Activated effector memory CD4-positive, alpha-beta T cell treated with Interleukin-2 at 50 U/mL for 16 hours (primary cell): Measurements from ENCODE around the gene TPGS2.
"Not testable (repeated sequence)": the region's sequence is repeated elsewhere in the genome, so short reads cannot be mapped to it uniquely, and the experiment has no call there.

Experiments used
- DNase-seq: peaks from one replicate; pipeline ENCODE4 v3.0.0-alpha.2; 2020

The TPGS2 gene

GRCh38 chr18:36772241-36772723 lies 56.5 kb downstream of the TPGS2 start:
- DNase-seq, result no peak

GRCh38 chr18:36771245-36771644 lies 57.6 kb downstream of the TPGS2 start:
- no peak for DNase-seq

- no peak for DNase-seq
Observed at GRCh38 chr18:36770315-36770946, 58.4 kb downstream of the TPGS2 start.

- DNase-seq, result no peak
Observed at GRCh38 chr18:36769611-36770314, 59.0 kb downstream of the TPGS2 start.

- no peak for DNase-seq
Observed at GRCh38 chr18:36769172-36769571, 59.6 kb downstream of the TPGS2 start.

DNA sequence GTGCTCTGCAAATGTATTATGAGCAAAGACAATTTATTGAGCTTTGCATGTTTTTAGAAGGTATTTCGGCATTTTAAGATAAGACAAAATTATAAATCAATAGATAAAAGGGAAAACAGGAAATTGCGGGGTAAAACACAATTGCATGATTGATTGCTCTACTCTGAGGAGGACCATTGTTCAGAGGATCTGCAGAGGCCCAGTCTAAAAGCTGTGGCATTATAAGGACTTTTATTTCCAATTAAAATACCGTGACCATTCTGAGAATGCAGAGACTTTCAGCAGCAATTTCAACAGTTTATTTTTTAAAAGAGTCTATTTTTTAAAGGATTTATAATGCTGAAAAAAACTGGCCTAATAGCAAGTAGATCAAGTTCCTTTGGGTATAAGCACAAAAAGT lies 62.0 kb downstream of the TPGS2 start:
- no peak for DNase-seq

GRCh38 chr18:36762965-36763364 lies 65.8 kb downstream of the TPGS2 start:
- not testable (repeated sequence) for DNase-seq

DNA sequence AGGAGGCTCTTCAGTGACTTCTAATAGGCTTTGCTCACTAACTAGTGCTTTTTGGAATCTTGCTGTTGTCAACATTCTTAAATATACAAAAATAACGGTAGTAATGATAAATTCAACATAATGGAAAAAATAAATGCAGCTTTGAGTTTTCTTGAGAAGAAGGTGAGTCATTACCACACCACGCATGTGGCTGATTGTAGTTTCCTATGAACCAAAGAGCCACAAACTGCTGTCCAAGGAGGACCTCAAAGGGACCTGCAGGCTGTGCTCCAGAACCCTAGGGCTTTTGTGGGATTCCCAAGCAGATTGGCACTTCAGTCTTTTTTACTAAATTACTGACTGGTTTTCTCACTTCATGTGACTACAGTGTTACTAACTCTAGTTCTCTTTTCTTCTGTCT lies 66.7 kb downstream of the TPGS2 start:
- DNase-seq, result no peak

DNA sequence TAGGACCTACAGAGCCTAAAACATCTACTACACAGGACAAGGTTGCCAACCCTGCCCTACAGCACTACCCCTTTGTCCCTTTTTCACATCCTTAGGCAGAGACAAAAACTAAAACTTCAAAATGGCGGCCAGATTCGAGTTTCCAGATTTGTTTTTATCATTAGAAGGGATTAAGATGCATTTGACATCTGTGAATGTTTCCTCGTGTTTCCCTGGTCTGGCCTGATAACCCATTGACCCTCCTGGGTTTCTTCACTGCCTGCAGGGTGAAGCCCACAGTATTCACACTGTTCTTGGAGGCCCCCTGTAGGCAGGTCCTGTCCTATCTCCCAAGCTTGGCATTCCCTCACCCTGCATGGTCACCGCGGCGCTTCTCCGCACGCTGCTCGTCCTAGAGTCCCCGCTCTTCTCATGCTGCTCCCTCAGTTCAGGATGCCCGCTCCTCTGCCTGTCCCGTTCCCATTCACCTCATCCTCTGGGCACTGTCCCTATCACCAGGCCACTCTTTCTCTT lies 67.6 kb downstream of the TPGS2 start:
- DNase-seq, result no peak

DNA sequence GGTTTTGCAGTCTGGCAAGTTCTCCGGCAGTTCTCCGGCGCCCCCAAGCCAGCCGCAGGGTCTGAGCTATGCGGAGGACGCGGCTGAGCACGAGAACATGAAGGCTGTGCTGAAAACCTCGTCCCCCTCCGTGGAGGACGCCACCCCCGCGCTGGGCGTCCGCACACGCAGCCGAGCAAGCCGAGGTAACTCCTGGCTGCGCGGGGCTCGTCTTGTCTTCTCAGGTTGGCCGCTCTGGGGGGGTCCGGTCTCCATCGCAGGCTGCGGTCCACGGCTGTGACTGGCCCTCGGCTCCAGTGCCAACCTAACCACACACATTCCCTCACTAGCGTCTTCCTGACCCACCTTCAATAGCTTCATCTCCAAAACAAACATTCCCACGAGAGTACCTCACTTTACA lies 68.2 kb downstream of the TPGS2 start:
- DNase-seq, result no peak

DNA sequence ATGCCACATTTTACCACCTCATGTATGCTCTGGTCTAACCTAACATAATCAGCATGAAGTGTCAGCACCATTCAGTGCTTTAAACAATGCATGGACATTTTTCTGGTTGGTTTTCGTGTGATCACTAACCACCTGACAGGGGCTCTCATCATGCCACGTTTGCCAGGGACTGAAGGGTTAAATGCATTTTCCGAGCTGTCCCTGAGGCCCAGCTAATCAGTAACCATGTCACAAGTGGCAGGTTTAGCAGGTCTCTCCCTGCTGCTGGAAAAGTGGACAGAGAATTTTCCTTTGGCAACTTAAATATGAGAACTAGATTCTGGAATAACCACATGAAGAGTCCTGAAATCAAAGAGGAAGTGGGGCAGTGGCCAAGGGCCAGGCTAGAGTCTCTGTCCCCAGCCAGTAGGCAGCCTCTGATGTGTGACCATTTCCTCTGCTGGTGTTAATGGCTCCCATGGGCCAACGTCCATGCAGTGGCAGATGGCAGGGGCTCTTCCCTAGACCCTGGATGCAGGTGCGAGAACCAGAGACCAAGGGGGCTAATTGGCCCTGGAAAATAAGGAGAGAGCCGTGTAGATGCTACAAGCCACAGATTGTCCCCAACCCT lies 69.5 kb downstream of the TPGS2 start:
- DNase-seq, result no peak

- DNase-seq, result no peak
Observed at GRCh38 chr18:36758623-36759022, 70.2 kb downstream of the TPGS2 start.

DNA sequence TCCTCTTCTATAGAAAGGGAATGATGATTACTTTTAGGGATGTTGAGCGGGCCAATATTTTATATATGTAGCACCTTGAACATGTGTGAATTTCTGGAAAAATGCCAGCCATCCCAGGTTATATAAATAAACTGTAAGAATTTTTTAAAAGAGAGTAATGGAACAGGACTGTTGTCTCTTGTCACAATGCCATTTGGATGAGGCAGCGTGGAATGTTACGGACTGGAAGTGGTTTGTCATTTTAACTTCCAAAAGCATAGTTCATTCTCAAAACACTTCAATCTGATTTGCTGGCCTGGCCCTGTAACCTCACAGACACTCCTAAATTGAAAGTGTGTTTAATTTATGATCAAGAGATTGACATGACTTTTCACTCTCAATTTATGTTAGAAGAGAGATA lies 70.8 kb downstream of the TPGS2 start:
- no peak for DNase-seq

DNA sequence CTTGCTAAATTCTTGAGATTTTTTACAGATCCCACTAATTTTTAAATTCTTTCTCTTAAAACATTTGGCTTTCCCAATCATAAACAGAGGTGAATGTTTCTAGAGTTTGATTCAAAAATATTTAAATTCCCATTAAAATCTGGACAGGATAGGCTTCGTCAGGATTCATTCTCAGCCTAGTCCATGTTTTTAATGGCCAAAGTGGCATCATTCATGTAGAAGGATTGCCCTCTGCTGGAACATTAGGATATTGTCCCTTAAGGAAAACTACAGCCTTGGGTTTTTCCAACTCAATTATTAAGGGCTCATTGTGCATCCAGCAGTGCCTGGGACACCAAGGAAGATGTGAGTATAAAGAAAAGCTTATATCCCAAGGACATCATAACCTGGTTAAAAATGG lies 71.7 kb downstream of the TPGS2 start:
- DNase-seq, result no peak

- no peak for DNase-seq
Observed at GRCh38 chr18:36756242-36756641, 72.6 kb downstream of the TPGS2 start.

DNA sequence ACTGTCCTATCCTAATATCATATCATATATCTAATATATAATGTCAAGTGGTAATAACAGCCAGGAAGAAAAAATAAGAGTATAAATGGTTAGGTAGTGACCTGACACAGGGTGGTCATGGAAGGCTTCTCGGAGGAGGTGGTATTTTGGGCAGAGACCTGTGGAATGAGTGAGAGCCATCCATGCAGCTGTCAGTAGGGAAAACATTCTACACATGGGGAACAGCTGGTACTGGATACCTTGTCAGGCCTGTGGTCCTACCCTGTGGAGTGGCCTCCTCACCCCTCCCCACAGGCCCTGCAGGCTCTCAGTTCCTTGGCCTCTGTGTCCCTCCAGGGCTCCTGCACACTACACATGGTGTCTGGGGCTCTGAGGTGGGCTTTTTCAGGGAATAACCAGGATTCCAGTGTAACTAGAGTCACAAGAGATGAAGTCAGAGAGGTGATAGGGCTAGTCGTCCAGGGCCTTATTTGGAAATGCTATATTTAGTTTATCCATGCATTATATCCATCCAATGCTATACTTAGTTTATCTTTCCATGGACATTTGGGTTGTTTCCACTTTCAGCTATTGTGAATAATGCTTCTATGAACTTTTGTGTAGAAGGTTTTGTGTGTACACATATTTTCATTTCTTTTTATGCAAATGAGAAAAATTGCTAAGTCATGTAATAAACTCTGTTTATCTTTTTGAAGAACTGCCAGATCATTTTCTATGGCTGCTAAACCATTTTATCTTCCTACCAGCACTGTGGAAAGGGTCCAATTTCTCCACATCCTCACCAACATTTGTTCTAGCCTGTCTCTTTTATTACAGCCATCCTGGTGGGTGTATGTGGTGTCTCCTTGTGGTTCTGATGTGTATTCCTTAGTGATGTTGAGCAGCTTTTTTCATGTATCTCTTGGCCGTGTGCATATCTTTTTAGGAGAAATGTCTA lies 75.6 kb downstream of the TPGS2 start:
- DNase-seq, result no peak

GRCh38 chr18:36745219-36745975 lies 83.4 kb downstream of the TPGS2 start:
- DNase-seq, result no peak

- no peak for DNase-seq
Observed at GRCh38 chr18:36744261-36744876, 84.4 kb downstream of the TPGS2 start.
